ENCODE results near the gene OR2T35. TPM values are rescaled to one million over a fixed set of nuclear protein-coding genes. Genes with fewer than 3 reads are reported as not detected.

The OR2T35 gene
- total and polyA plus RNA-seq, 2 experiments from 2014 or later: not detected

GRCh38 chr1:248618119-248618518, 27.0 kb downstream of the OR2T35 start:
- DNase-seq (ENCODE audit: low spot score): no peak
- H3K9me2 ChIP-seq (replicated peaks; ENCODE audit: insufficient read depth): no peaks in the 10 kb centered on the region
- H3K4me1 ChIP-seq (ENCODE audit: insufficient read depth): no peaks in the 10 kb centered on the region
- H3K79me2 ChIP-seq: no peaks in the 10 kb centered on the region
- no peak overlapping the region for H3K27ac ChIP-seq
- no peak overlapping the region for H3K4me2 ChIP-seq
- H3K4me3 ChIP-seq: no peak overlapping the region
- no peak for TF ChIP-seq CTCF (IDR thresholded peaks at IDR 0.05; ENCODE audit: poor library complexity)
- no peak for TF ChIP-seq EZH2 (IDR thresholded peaks at IDR 0.05; ENCODE audit: borderline replicate concordance)
- no peak for TF ChIP-seq EZH2phosphoT487 (IDR thresholded peaks at IDR 0.05; ENCODE audit: low read depth, severe bottlenecking, unreplicated experiment)
- H4K20me1 ChIP-seq (ENCODE audit: insufficient read depth, poor library complexity, severe bottlenecking): no peaks in the 10 kb centered on the region
- H3K36me3 ChIP-seq (replicated peaks; ENCODE audit: insufficient read depth, low read depth): no peaks in the 10 kb centered on the region
- no peaks in the 10 kb centered on the region for H3K27me3 ChIP-seq
- 67% methylated on average over 7 of the region's 7 CpGs for WGBS (ENCODE audit: low lambda C conversion rate, missing lambda C conversion rate)
- no peak overlapping the region for H2AFZ ChIP-seq
- H3K9me3 ChIP-seq (ENCODE audit: low read depth): no peaks in the 10 kb centered on the region

- H3K27me3 ChIP-seq: no peaks in the 10 kb centered on the region
- H3K4me3 ChIP-seq: no peak overlapping the region
- no peaks in the 10 kb centered on the region for H3K4me1 ChIP-seq (ENCODE audit: insufficient read depth)
- no peak overlapping the region for H3K4me2 ChIP-seq
- TF ChIP-seq EZH2phosphoT487 (IDR thresholded peaks at IDR 0.05; ENCODE audit: low read depth, severe bottlenecking, unreplicated experiment) (no peak), EZH2 (IDR thresholded peaks at IDR 0.05; ENCODE audit: borderline replicate concordance) (no peak), CTCF (IDR thresholded peaks at IDR 0.05; ENCODE audit: poor library complexity) (no peak)
- WGBS (ENCODE audit: low lambda C conversion rate, missing lambda C conversion rate): 39% methylated on average over 1 of the region's 1 CpG
- H3K36me3 ChIP-seq (replicated peaks; ENCODE audit: insufficient read depth, low read depth): no peaks in the 10 kb centered on the region
- no peaks in the 10 kb centered on the region for H3K9me2 ChIP-seq (replicated peaks; ENCODE audit: insufficient read depth)
- H4K20me1 ChIP-seq (ENCODE audit: insufficient read depth, poor library complexity, severe bottlenecking): no peaks in the 10 kb centered on the region
- H2AFZ ChIP-seq: no peak overlapping the region
- no peak overlapping the region for H3K27ac ChIP-seq
- H3K9me3 ChIP-seq (ENCODE audit: low read depth): no peaks in the 10 kb centered on the region
- DNase-seq (ENCODE audit: low spot score): no peak
- no peaks in the 10 kb centered on the region for H3K79me2 ChIP-seq
These were observed 31.3 kb downstream of the OR2T35 start for GRCh38 chr1:248613742-248614141.

- Histone ChIP-seq H3K4me1 (ENCODE audit: insufficient read depth) (no peaks in the 10 kb centered on the region), H3K27me3 (no peaks in the 10 kb centered on the region), H4K20me1 (ENCODE audit: insufficient read depth, poor library complexity, severe bottlenecking) (no peaks in the 10 kb centered on the region), H3K79me2 (no peaks in the 10 kb centered on the region), H3K9me3 (ENCODE audit: low read depth) (no peaks in the 10 kb centered on the region), H3K36me3 (replicated peaks; ENCODE audit: insufficient read depth, low read depth) (no peaks in the 10 kb centered on the region), H2AFZ (no peak overlapping the region), H3K4me2 (no peak overlapping the region), H3K9me2 (replicated peaks; ENCODE audit: insufficient read depth) (no peaks in the 10 kb centered on the region), H3K27ac (no peak overlapping the region), H3K4me3 (no peak overlapping the region)
- no peak for DNase-seq (ENCODE audit: low spot score)
- WGBS (ENCODE audit: low lambda C conversion rate, missing lambda C conversion rate): 79% methylated on average over 4 of the region's 4 CpGs
- TF ChIP-seq EZH2phosphoT487 (IDR thresholded peaks at IDR 0.05; ENCODE audit: low read depth, severe bottlenecking, unreplicated experiment) (no peak), CTCF (IDR thresholded peaks at IDR 0.05; ENCODE audit: poor library complexity) (no peak), EZH2 (IDR thresholded peaks at IDR 0.05; ENCODE audit: borderline replicate concordance) (no peak)
These were observed 33.1 kb downstream of the OR2T35 start for GRCh38 chr1:248611883-248612414.
